HG02885 (cell line): ENCODE data around the gene LRMDA.

ENCODE experiments used
- ATAC-seq: cut with Tn5 transposase; IDR thresholded peaks from one replicate; pipeline ENCODE4 v1.9.1; 2021; ENCODE audit warnings: mild to moderate bottlenecking; ENCODE audit not compliant: unreplicated experiment, poor library complexity

LRMDA gene

GRCh38 chr10:75401569-75402485, 29.6 kb upstream of the LRMDA start, which contains the start of gene ZNF503:
Gene ZNF503 (minus strand): TSS chr10:75401764. CDS start chr10:75401419, 345 bp downstream.
- peak; percentile 36 for ATAC-seq

- no peak for ATAC-seq
Measured at GRCh38 chr10:75402486-75403143, 28.8 kb upstream of the LRMDA start.

GRCh38 chr10:75403144-75403938, 28.1 kb upstream of the LRMDA start:
- no peak for ATAC-seq

- ATAC-seq, result no peak
Measured at GRCh38 chr10:75403939-75404814, 27.2 kb upstream of the LRMDA start.

- no peak for ATAC-seq
Measured at GRCh38 chr10:75404815-75405597, 26.4 kb upstream of the LRMDA start.

- ATAC-seq, result no peak
Measured at GRCh38 chr10:75405598-75406461, 25.6 kb upstream of the LRMDA start.

GRCh38 chr10:75406462-75407223, 24.8 kb upstream of the LRMDA start:
- no peak for ATAC-seq

GRCh38 chr10:75407224-75407712, 24.2 kb upstream of the LRMDA start:
- no peak for ATAC-seq

- no peak for ATAC-seq
Measured at GRCh38 chr10:75407713-75408508, 23.5 kb upstream of the LRMDA start.

- ATAC-seq, result no peak
Measured at GRCh38 chr10:75408509-75408875, 22.9 kb upstream of the LRMDA start.

- peak; percentile 50 for ATAC-seq
Measured at GRCh38 chr10:75408911-75409885, 22.2 kb upstream of the LRMDA start.

- ATAC-seq, result no peak
Measured at GRCh38 chr10:75410132-75411005, 21.1 kb upstream of the LRMDA start.

GRCh38 chr10:75414527-75414926, 16.9 kb upstream of the LRMDA start:
- no peak for ATAC-seq

- no peak for ATAC-seq
Measured at GRCh38 chr10:75417522-75417927, 13.9 kb upstream of the LRMDA start.
